ENCODE results near the gene RETREG3. TPM values are rescaled to one million over a fixed set of nuclear protein-coding genes. Genes with fewer than 3 reads are reported as not detected.

Gene RETREG3
- total and polyA plus RNA-seq, 2 of the 13 experiments (the other 11 are each of a cell fraction or from before 2014, with no cell fraction given), result 47.0 to 55.8 TPM

- TF ChIP-seq ZNF318 (CRISPR knock-in tag; IDR thresholded peaks at IDR 0.05) (no peak), HOXA5 (CRISPR knock-in tag; IDR thresholded peaks at IDR 0.05) (peak; percentile 78; the same call in 1 of the 2 replicates), ZSCAN9 (CRISPR knock-in tag; IDR thresholded peaks at IDR 0.05; ENCODE audit: borderline replicate concordance) (peak; percentile 60; the same call in 1 of the 2 replicates), GABPB1 (CRISPR knock-in tag; IDR thresholded peaks at IDR 0.05) (peak; percentile 98), ZNF451 (CRISPR knock-in tag; IDR thresholded peaks at IDR 0.05) (peak; percentile 73; the same call in 1 of the 2 replicates), ZNF362 (CRISPR knock-in tag; IDR thresholded peaks at IDR 0.05; ENCODE audit: borderline replicate concordance) (peak; percentile 1; the same call in 1 of the 2 replicates), ZBTB14 (CRISPR knock-in tag; IDR thresholded peaks at IDR 0.05) (peak; percentile 60; the same call in 1 of the 2 replicates), STAG1 (CRISPR knock-in tag; IDR thresholded peaks at IDR 0.05) (peak; percentile 31; the same call in 1 of the 2 replicates), MYC (CRISPR knock-in tag; IDR thresholded peaks at IDR 0.05; ENCODE audit: borderline replicate concordance) (peak; percentile 70), HBP1 (CRISPR knock-in tag; IDR thresholded peaks at IDR 0.05; ENCODE audit: low read depth) (peak; percentile 81; the same call in 1 of the 2 replicates), SOX6 (IDR thresholded peaks at IDR 0.05) (no peak), SOX6 (CRISPR knock-in tag; IDR thresholded peaks at IDR 0.05) (peak; percentile 26), ZNF670 (CRISPR knock-in tag; IDR thresholded peaks at IDR 0.05; ENCODE audit: borderline replicate concordance) (peak; percentile 90), ZNF776 (CRISPR knock-in tag; IDR thresholded peaks at IDR 0.05) (no peak), KMT2B (CRISPR knock-in tag; IDR thresholded peaks at IDR 0.05) (peak; percentile 93), ZMYM4 (CRISPR knock-in tag; IDR thresholded peaks at IDR 0.05) (peak; percentile 95), FLYWCH1 (CRISPR knock-in tag; IDR thresholded peaks at IDR 0.05) (no peak)
Observed at GRCh38 chr17:42561897-42562387, 47.2 kb downstream of the RETREG3 start, which contains the start of gene COASY (continued).

All from HepG2 (cell line).